Measurements from ENCODE around the gene RAB11A. TPM values are rescaled to one million over a fixed set of nuclear protein-coding genes. Genes with fewer than 3 reads are reported as not detected.

Gene RAB11A
- total RNA-seq, 4 donors from 2014 or later: 144 to 220 (median 199) TPM

GRCh38 chr15:65885668-65886218 lies 16.5 kb downstream of the RAB11A start:
- Histone ChIP-seq H3K27ac (no peak overlapping the region), H3K36me3 (peaks cover 0 to 70% (median 0%) of the 10 kb centered on the region in 3 donors)
- TF ChIP-seq CTCF (IDR thresholded peaks at IDR 0.05): no peak
- no peak for TF ChIP-seq POLR2A (IDR thresholded peaks at IDR 0.05)

GRCh38 chr15:65887565-65887964 lies 18.3 kb downstream of the RAB11A start:
- no peak for DNase-seq

More at GRCh38 chr15:65885668-65886218, 16.5 kb downstream of the RAB11A start:
- Histone ChIP-seq H3K27me3 (no peaks in the 10 kb centered on the region), H3K4me1 (no peaks in the 10 kb centered on the region), H3K4me3 (no peak overlapping the region), H3K9me3 (no peaks in the 10 kb centered on the region)
- no peak for DNase-seq

GRCh38 chr15:65888981-65889380 lies 19.7 kb downstream of the RAB11A start:
- no peaks in the 10 kb centered on the region for H3K4me1 ChIP-seq
- no peak for TF ChIP-seq CTCF (IDR thresholded peaks at IDR 0.05)
- no peak for TF ChIP-seq POLR2A (IDR thresholded peaks at IDR 0.05)

More at GRCh38 chr15:65887565-65887964, 18.3 kb downstream of the RAB11A start:
- Histone ChIP-seq H3K27me3 (no peaks in the 10 kb centered on the region), H3K36me3 (peaks cover 0 to 69% (median 0%) of the 10 kb centered on the region in 3 donors), H3K9me3 (no peaks in the 10 kb centered on the region), H3K4me3 (no peak overlapping the region), H3K4me1 (no peaks in the 10 kb centered on the region), H3K27ac (no peak overlapping the region)
- TF ChIP-seq POLR2A (IDR thresholded peaks at IDR 0.05): no peak
- TF ChIP-seq CTCF (IDR thresholded peaks at IDR 0.05): no peak

GRCh38 chr15:65893060-65893459 lies 23.8 kb downstream of the RAB11A start:
- H3K9me3 ChIP-seq: no peaks in the 10 kb centered on the region
- no peak for TF ChIP-seq POLR2A (IDR thresholded peaks at IDR 0.05)
- TF ChIP-seq CTCF (IDR thresholded peaks at IDR 0.05): no peak
- peaks cover 0 to 63% (median 0%) of the 10 kb centered on the region in 3 donors for H3K36me3 ChIP-seq
- no peak for DNase-seq
- no peaks in the 10 kb centered on the region for H3K27me3 ChIP-seq
- no peak overlapping the region for H3K4me3 ChIP-seq
- H3K4me1 ChIP-seq: no peaks in the 10 kb centered on the region
- H3K27ac ChIP-seq: no peak overlapping the region

More at GRCh38 chr15:65888981-65889380, 19.7 kb downstream of the RAB11A start:
- H3K27ac ChIP-seq: no peak overlapping the region
- no peaks in the 10 kb centered on the region for H3K9me3 ChIP-seq
- peaks cover 0 to 71% (median 0%) of the 10 kb centered on the region in 3 donors for H3K36me3 ChIP-seq
- DNase-seq: no peak
- no peaks in the 10 kb centered on the region for H3K27me3 ChIP-seq
- H3K4me3 ChIP-seq: no peak overlapping the region

GRCh38 chr15:65896236-65896635 lies 26.9 kb downstream of the RAB11A start:
- Histone ChIP-seq H3K27me3 (no peaks in the 10 kb centered on the region), H3K27ac (no peak overlapping the region), H3K4me1 (no peaks in the 10 kb centered on the region), H3K4me3 (no peak overlapping the region), H3K36me3 (peaks cover 0 to 64% (median 0%) of the 10 kb centered on the region in 3 donors), H3K9me3 (no peaks in the 10 kb centered on the region)
- no peak for TF ChIP-seq POLR2A (IDR thresholded peaks at IDR 0.05)
- no peak for TF ChIP-seq CTCF (IDR thresholded peaks at IDR 0.05)
- DNase-seq: no peak

All from Peyer's patch (tissue), 4 donors.